Measurements from ENCODE around the gene CYP1A2. TPM values are rescaled to one million over a fixed set of nuclear protein-coding genes. Genes with fewer than 3 reads are reported as not detected.

The CYP1A2 gene
- total and polyA plus RNA-seq, 2 of the 13 experiments (the other 11 are each of a cell fraction or from before 2014, with no cell fraction given): 0.07 TPM; not detected in 1

DNA sequence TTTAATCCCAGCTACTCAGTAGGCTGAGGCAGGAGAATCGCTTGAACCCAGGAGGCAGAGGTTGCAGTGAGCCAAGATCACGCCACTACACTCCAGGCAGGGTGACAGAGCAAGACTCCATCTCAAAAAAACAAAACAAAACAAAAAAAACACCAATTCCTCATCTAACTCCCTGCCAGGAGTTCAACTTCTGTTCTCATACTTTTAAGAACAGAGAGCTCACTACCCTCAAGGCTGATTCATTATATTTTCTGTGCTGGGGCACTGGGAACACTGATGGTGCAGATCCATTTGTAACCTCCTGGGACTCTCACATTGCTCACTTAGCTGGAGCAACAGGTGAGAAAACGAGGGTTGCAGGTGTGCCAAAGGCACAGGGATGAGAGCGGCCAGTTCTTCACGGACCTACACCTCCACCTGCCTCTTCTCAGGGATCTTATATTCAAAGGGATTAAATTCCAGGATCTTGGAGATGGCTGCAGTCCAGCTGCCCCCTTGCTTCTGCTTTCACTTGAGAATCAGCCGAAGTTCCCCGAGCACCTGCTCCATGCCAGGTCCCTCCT is 20.9 kb downstream of the CYP1A2 start:
- intact Hi-C loops (cut with micrococcal nuclease; ENCODE audit: unreplicated experiment): loop anchor here (2.0 to 10.0 kb wide), 2 partner anchors 65 kb away; no protein-coding TSS in a partner anchor
- ChIA-PET CTCF (ENCODE audit: low intra/inter-chr PET ratio, low total read pairs) (interaction anchor here (0.9 to 5.8 kb wide), 6 partner anchors 27 to 151 kb away, joined by 3 to 59 read pairs (median 8); no protein-coding TSS in a partner anchor), POLR2A (interaction anchor here (0.6 to 2.3 kb wide), 7 partner anchors 8 to 138 kb away, joined by 3 to 13 read pairs (median 8); partner anchors contain the start of genes CYP1A1 and FAM219B)
- TF ChIP-seq PPARG (CRISPR knock-in tag; conservative IDR thresholded peaks at IDR 0.05): no peak
- TF ChIP-seq ZNF296 (CRISPR knock-in tag; conservative IDR thresholded peaks at IDR 0.05): no peak
- TF ChIP-seq ZBTB7A (CRISPR knock-in tag; IDR thresholded peaks at IDR 0.05): no peak
- no peak for TF ChIP-seq ZNF572 (CRISPR knock-in tag; IDR thresholded peaks at IDR 0.05)
- TF ChIP-seq MED8 (CRISPR knock-in tag; IDR thresholded peaks at IDR 0.05; ENCODE audit: insufficient replicate concordance): no peak
- no peak for TF ChIP-seq ELF3 (CRISPR knock-in tag; IDR thresholded peaks at IDR 0.05)
- TF ChIP-seq, protein P1, sequence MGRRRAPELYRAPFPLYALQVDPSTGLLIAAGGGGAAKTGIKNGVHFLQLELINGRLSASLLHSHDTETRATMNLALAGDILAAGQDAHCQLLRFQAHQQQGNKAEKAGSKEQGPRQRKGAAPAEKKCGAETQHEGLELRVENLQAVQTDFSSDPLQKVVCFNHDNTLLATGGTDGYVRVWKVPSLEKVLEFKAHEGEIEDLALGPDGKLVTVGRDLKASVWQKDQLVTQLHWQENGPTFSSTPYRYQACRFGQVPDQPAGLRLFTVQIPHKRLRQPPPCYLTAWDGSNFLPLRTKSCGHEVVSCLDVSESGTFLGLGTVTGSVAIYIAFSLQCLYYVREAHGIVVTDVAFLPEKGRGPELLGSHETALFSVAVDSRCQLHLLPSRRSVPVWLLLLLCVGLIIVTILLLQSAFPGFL (CRISPR knock-in tag; IDR thresholded peaks at IDR 0.05): no peak
- TF ChIP-seq, protein P2, sequence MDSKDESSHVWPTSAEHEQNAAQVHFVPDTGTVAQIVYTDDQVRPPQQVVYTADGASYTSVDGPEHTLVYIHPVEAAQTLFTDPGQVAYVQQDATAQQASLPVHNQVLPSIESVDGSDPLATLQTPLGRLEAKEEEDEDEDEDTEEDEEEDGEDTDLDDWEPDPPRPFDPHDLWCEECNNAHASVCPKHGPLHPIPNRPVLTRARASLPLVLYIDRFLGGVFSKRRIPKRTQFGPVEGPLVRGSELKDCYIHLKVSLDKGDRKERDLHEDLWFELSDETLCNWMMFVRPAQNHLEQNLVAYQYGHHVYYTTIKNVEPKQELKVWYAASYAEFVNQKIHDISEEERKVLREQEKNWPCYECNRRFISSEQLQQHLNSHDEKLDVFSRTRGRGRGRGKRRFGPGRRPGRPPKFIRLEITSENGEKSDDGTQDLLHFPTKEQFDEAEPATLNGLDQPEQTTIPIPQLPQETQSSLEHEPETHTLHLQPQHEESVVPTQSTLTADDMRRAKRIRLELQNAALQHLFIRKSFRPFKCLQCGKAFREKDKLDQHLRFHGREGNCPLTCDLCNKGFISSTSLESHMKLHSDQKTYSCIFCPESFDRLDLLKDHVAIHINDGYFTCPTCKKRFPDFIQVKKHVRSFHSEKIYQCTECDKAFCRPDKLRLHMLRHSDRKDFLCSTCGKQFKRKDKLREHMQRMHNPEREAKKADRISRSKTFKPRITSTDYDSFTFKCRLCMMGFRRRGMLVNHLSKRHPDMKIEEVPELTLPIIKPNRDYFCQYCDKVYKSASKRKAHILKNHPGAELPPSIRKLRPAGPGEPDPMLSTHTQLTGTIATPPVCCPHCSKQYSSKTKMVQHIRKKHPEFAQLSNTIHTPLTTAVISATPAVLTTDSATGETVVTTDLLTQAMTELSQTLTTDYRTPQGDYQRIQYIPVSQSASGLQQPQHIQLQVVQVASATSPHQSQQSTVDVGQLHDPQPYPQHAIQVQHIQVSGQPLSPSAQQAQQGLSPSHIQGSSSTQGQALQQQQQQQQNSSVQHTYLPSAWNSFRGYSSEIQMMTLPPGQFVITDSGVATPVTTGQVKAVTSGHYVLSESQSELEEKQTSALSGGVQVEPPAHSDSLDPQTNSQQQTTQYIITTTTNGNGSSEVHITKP (CRISPR knock-in tag; IDR thresholded peaks at IDR 0.05; ENCODE audit: low read depth): no peak
- no peak for TF ChIP-seq TAF1 (CRISPR knock-in tag; IDR thresholded peaks at IDR 0.05)
- TF ChIP-seq RARA (CRISPR knock-in tag; IDR thresholded peaks at IDR 0.05): no peak
- TF ChIP-seq, protein P3, sequence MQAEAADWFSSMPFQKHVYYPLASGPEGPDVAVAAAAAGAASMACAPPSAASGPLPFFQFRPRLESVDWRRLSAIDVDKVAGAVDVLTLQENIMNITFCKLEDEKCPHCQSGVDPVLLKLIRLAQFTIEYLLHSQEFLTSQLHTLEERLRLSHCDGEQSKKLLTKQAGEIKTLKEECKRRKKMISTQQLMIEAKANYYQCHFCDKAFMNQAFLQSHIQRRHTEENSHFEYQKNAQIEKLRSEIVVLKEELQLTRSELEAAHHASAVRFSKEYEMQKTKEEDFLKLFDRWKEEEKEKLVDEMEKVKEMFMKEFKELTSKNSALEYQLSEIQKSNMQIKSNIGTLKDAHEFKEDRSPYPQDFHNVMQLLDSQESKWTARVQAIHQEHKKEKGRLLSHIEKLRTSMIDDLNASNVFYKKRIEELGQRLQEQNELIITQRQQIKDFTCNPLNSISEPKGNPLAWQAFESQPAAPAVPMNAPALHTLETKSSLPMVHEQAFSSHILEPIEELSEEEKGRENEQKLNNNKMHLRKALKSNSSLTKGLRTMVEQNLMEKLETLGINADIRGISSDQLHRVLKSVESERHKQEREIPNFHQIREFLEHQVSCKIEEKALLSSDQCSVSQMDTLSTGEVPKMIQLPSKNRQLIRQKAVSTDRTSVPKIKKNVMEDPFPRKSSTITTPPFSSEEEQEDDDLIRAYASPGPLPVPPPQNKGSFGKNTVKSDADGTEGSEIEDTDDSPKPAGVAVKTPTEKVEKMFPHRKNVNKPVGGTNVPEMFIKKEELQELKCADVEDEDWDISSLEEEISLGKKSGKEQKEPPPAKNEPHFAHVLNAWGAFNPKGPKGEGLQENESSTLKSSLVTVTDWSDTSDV (CRISPR knock-in tag; IDR thresholded peaks at IDR 0.05): no peak
- no peak for TF ChIP-seq YY1 (IDR thresholded peaks at IDR 0.05; ENCODE audit: insufficient read depth, insufficient replicate concordance, low read depth, low read length)
- TF ChIP-seq SMAD1 (CRISPR knock-in tag; IDR thresholded peaks at IDR 0.05; ENCODE audit: borderline replicate concordance, low read depth): no peak
- TF ChIP-seq, protein P4, sequence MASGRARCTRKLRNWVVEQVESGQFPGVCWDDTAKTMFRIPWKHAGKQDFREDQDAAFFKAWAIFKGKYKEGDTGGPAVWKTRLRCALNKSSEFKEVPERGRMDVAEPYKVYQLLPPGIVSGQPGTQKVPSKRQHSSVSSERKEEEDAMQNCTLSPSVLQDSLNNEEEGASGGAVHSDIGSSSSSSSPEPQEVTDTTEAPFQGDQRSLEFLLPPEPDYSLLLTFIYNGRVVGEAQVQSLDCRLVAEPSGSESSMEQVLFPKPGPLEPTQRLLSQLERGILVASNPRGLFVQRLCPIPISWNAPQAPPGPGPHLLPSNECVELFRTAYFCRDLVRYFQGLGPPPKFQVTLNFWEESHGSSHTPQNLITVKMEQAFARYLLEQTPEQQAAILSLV (CRISPR knock-in tag; IDR thresholded peaks at IDR 0.05; ENCODE audit: borderline replicate concordance): no peak

More for the DNA sequence above, 20.9 kb downstream of the CYP1A2 start:
- H3K79me2 ChIP-seq (ENCODE audit: insufficient read depth, low read length): no peaks in the 10 kb centered on the region
- H3K9ac ChIP-seq (ENCODE audit: insufficient read depth, low read depth, low read length): no peak overlapping the region
- H3K27me3 ChIP-seq (ENCODE audit: control insufficient read depth in 1 of 2, insufficient read depth in 2 of 2, low read length in 2 of 2): no peaks in the 10 kb centered on the region
- no peaks in the 10 kb centered on the region for H4K20me1 ChIP-seq (ENCODE audit: insufficient read depth, low read length)
- no peak overlapping the region for H3K27ac ChIP-seq (ENCODE audit: extremely low read length, insufficient read depth, low read length)
- H3K4me2 ChIP-seq (ENCODE audit: low read depth, low read length): no peak overlapping the region
- in situ Hi-C loops (cut with HindIII; ENCODE audit: extremely low pct_ligation_motif_present, low pct_unique_long_range_greater_than_20kb): loop anchor here (5.0 to 10.0 kb wide), 3 partner anchors 132 to 397 kb away; partner anchors contain the start of gene RPP25
- ATAC-seq: no peak
- no TSS peak for BruUV-seq (replicated peaks)
- 44% methylated on average over 7 of the region's 7 CpGs for WGBS (ENCODE audit: low lambda C conversion rate)
- H3K36me3 ChIP-seq (replicated peaks in 1 of 2; ENCODE audit: control insufficient read depth in 1 of 2, insufficient read depth in 2 of 2, low read length in 2 of 2): no peaks in the 10 kb centered on the region
- H3K9me3 ChIP-seq (ENCODE audit: low read length): no peaks in the 10 kb centered on the region
- FAIRE-seq: no peak
- H2AFZ ChIP-seq (ENCODE audit: low read length): no peak overlapping the region
- H3K4me3 ChIP-seq (replicated peaks in 1 of 3; ENCODE audit: insufficient read depth in 1 of 3, low read depth in 2 of 3, low read length in 3 of 3): no peak overlapping the region
- H3K4me1 ChIP-seq (ENCODE audit: insufficient read depth, low read length): peaks cover 42% of the 10 kb centered on the region
- no peak for DNase-seq (ENCODE audit: low spot score)
